Panc1 (cell line): ENCODE measurements around the gene C12orf50. TPM values are rescaled to one million over a fixed set of nuclear protein-coding genes. Genes with fewer than 3 reads are reported as not detected.

Experiments
- ATAC-seq: fragments of 200-7000 bp; cut with Tn5 transposase; 2 replicates; pipeline ENCODE4 v1.9.1; 2020; ENCODE audit warnings: mild to moderate bottlenecking, moderate library complexity
- BruUV-seq: library from RNA; stranded (reverse); fragments of 400-500 nt; replicated peaks from 2 replicates; lab custom pipeline; 2021; lab: Mats Ljungman, UMichigan
- CTCF ChIA-PET: fragments of 300-600 bp; sonication (Branson Sonifier 250); formaldehyde crosslinking; loops from one replicate; lab custom pipeline; 2022; ENCODE audit warnings: antibody characterized with exemption; lab: Charles Lee
- POLR2A ChIA-PET: fragments of 300-600 bp; sonication (Branson Sonifier 250); formaldehyde crosslinking; loops from one replicate; lab custom pipeline; 2022; ENCODE audit warnings: antibody characterized with exemption; lab: Charles Lee
- DNase-seq: peaks from one replicate; pipeline ENCODE4 v3.0.0-alpha.2; 2010; ENCODE audit warnings: low read depth, low spot score
- H3K27ac ChIP-seq: 2 replicates; pipeline ENCODE4 v1.5.1; 2011; ENCODE audit warnings: mild to moderate bottlenecking, low read length, inconsistent platforms
- H3K27me3 ChIP-seq: fragments of 200-500 bp; sonication (Bioruptor generic); 2 replicates; pipeline ENCODE4 v1.6.0; 2014; ENCODE audit warnings: low read length, inconsistent platforms; ENCODE audit not compliant: control insufficient read depth, insufficient read depth
- H3K36me3 ChIP-seq: fragments of 200-500 bp; sonication (Bioruptor generic); 2 replicates; pipeline ENCODE4 v1.5.1; 2014; ENCODE audit warnings: inconsistent platforms, mild to moderate bottlenecking, low read length, moderate library complexity; ENCODE audit not compliant: control insufficient read depth, insufficient read depth
- H3K4me1 ChIP-seq: 2 replicates; pipeline ENCODE4 v1.5.1; 2011; ENCODE audit warnings: inconsistent platforms, mild to moderate bottlenecking, low read length, moderate library complexity; ENCODE audit not compliant: control insufficient read depth, insufficient read depth
- H3K4me3 ChIP-seq, 2 experiments: 2 replicates each; pipeline ENCODE4 v1.5.1; 2011 to 2012; ENCODE audit warnings: low read depth in 2 of 2, low read length in 2 of 2, mild to moderate bottlenecking in 2 of 2, inconsistent platforms in 1 of 2, moderate library complexity in 1 of 2
- H3K9me3 ChIP-seq: fragments of 200-500 bp; sonication (Bioruptor generic); 2 replicates; pipeline ENCODE4 v1.5.1; 2014; ENCODE audit warnings: low read depth, mild to moderate bottlenecking, inconsistent platforms, low read length, moderate library complexity; ENCODE audit not compliant: control insufficient read depth, insufficient read depth
- CTCF ChIP-seq: fragments of 450-650 bp; IDR thresholded peaks from 2 replicates; pipeline ENCODE4 v1.5.1; 2017; ENCODE audit warnings: mild to moderate bottlenecking
- POLR2AphosphoS5 ChIP-seq: IDR thresholded peaks from 2 replicates; pipeline ENCODE4 v1.6.1; 2012; ENCODE audit warnings: mild to moderate bottlenecking, low read depth, low read length, moderate library complexity
- SIN3A ChIP-seq: IDR thresholded peaks from 2 replicates; pipeline ENCODE4 v1.6.1; 2012; ENCODE audit warnings: low read depth, mild to moderate bottlenecking, low read length, moderate library complexity, borderline replicate concordance; ENCODE audit not compliant: insufficient read depth
- TCF7L2 ChIP-seq: IDR thresholded peaks from 2 replicates; pipeline ENCODE4 v1.6.1; 2011; ENCODE audit warnings: mild to moderate bottlenecking, low read depth, low read length, inconsistent platforms
- in situ Hi-C: cut with HindIII; loops from 2 replicates; pipeline ENCODE4 v1.10.0; 2016; ENCODE audit warnings: low sequenced_read_pairs, low pct_unique_long_range_greater_than_20kb
- intact Hi-C: fragments of 100-400 bp; cut with micrococcal nuclease; formaldehyde crosslinking; loops from one replicate; pipeline ENCODE4 v1.10.0; 2022; ENCODE audit not compliant: unreplicated experiment
- total RNA-seq: library from RNA; stranded (reverse); gene quantifications from one replicate; pipeline ENCODE4 v1.2.1, GENCODE V29; 2021; ENCODE audit not compliant: unreplicated experiment
- TF ChIP-seq, protein P1 (sequence below), 2 experiments: IDR thresholded peaks; 2 replicates each; pipeline ENCODE4 v1.6.1; 2011 to 2012; ENCODE audit warnings: low read depth in 2 of 2, control low read depth in 1 of 2, low read length in 1 of 2, mild to moderate bottlenecking in 1 of 2, moderate library complexity in 1 of 2; ENCODE audit not compliant: insufficient read depth in 1 of 2

Gene C12orf50
- total RNA-seq, 1 experiment from 2014 or later, result not detected

DNA sequence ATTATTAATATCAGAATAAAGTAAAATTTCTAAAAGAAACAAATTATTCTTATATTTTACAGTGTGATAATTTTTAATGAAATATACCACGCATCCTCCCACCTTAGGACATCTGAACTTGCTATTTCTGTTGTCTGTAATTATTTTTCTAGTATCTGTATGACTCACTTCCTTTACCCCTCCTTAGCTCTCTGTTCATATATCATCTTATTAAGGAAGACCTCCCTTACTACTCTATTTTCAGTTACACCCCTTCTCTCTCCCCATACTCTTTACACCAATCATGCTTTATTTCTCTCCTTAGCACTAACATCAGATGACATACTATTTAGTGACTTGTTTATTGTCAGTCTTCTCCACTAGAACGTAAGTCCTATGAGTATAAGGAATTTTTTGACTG lies 34.2 kb upstream of the C12orf50 start:
- intact Hi-C loops, result no loop called here
- TF ChIP-seq TCF7L2, result no peak
- no peak for TF ChIP-seq POLR2AphosphoS5
- no peak for TF ChIP-seq SIN3A
- TF ChIP-seq CTCF, result no peak
- TF ChIP-seq, protein P1, sequence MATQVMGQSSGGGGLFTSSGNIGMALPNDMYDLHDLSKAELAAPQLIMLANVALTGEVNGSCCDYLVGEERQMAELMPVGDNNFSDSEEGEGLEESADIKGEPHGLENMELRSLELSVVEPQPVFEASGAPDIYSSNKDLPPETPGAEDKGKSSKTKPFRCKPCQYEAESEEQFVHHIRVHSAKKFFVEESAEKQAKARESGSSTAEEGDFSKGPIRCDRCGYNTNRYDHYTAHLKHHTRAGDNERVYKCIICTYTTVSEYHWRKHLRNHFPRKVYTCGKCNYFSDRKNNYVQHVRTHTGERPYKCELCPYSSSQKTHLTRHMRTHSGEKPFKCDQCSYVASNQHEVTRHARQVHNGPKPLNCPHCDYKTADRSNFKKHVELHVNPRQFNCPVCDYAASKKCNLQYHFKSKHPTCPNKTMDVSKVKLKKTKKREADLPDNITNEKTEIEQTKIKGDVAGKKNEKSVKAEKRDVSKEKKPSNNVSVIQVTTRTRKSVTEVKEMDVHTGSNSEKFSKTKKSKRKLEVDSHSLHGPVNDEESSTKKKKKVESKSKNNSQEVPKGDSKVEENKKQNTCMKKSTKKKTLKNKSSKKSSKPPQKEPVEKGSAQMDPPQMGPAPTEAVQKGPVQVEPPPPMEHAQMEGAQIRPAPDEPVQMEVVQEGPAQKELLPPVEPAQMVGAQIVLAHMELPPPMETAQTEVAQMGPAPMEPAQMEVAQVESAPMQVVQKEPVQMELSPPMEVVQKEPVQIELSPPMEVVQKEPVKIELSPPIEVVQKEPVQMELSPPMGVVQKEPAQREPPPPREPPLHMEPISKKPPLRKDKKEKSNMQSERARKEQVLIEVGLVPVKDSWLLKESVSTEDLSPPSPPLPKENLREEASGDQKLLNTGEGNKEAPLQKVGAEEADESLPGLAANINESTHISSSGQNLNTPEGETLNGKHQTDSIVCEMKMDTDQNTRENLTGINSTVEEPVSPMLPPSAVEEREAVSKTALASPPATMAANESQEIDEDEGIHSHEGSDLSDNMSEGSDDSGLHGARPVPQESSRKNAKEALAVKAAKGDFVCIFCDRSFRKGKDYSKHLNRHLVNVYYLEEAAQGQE (IDR thresholded peaks at IDR 0.05; ENCODE audit: insufficient read depth in 1 of 2, low read depth in 2 of 2, low read length in 1 of 2), result no peak
- Histone ChIP-seq H3K36me3 (peaks cover 15% of the 10 kb centered on the region; the same call in 1 of the 2 replicates), H3K9me3 (no peaks in the 10 kb centered on the region), H3K27ac (no peak overlapping the region), H3K4me1 (no peaks in the 10 kb centered on the region), H3K27me3 (no peaks in the 10 kb centered on the region), H3K4me3 (no peak overlapping the region)
- in situ Hi-C loops, result no loop called here
- DNase-seq (no peak), ATAC-seq (no peak)
- POLR2A ChIA-PET, result no interaction called here
- CTCF ChIA-PET, result no interaction called here
- no TSS peak for BruUV-seq

DNA sequence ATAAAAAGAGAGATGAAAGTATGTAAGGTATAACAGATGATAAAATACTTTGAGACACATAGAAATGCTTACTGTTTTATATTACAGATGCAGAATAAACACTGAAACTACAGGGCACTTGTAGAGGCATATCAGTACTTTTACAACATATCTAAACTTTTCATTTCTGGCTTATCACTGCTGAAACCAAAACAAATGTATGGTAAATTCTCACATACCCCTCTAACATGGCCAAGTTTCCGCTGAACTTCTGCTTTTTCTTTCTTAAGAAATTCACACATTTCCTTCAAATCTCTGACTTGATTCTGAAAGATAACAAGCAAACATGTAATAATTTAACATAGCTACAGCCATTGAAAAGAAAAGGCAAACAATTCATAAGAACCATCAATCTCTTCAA lies 33.3 kb upstream of the C12orf50 start:
- no peak overlapping the region for H3K27ac ChIP-seq
- intact Hi-C loops, result no loop called here
- no peaks in the 10 kb centered on the region for H3K27me3 ChIP-seq
- no peak overlapping the region for H3K4me3 ChIP-seq
- ATAC-seq (no peak), DNase-seq (no peak)
- ChIA-PET CTCF (no interaction called here), POLR2A (no interaction called here)
- BruUV-seq, result no TSS peak
- TF ChIP-seq CTCF, result no peak
- TF ChIP-seq, protein P1 (IDR thresholded peaks at IDR 0.05; ENCODE audit: insufficient read depth in 1 of 2, low read depth in 2 of 2, low read length in 1 of 2), result no peak
- no peak for TF ChIP-seq SIN3A
- H3K4me1 ChIP-seq, result no peaks in the 10 kb centered on the region
- in situ Hi-C loops, result no loop called here
- H3K9me3 ChIP-seq, result no peaks in the 10 kb centered on the region
- peaks cover 13% of the 10 kb centered on the region; the same call in 1 of the 2 replicates for H3K36me3 ChIP-seq
